HEK293T (cell line): ENCODE results near the gene SNX8.

Experiments used
- BHLHE40 ChIP-seq: fragments of 450-650 bp; IDR thresholded peaks from 2 replicates; pipeline ENCODE4 v1.6.1; 2016; ENCODE audit warnings: mild to moderate bottlenecking, moderate library complexity, borderline replicate concordance
- FOXK2 ChIP-seq: fragments of 450-650 bp; IDR thresholded peaks from 2 replicates; pipeline ENCODE4 v1.6.1; 2016; ENCODE audit warnings: mild to moderate bottlenecking
- FOXM1 ChIP-seq: fragments of 450-650 bp; IDR thresholded peaks from 2 replicates; pipeline ENCODE4 v1.6.1; 2017; ENCODE audit warnings: mild to moderate bottlenecking, borderline replicate concordance
- L3MBTL2 ChIP-seq: fragments of 450-650 bp; conservative IDR thresholded peaks from 2 replicates; pipeline ENCODE4 v1.6.1; 2016; ENCODE audit warnings: mild to moderate bottlenecking
- SP1 ChIP-seq: fragments of 450-650 bp; IDR thresholded peaks from 2 replicates; pipeline ENCODE4 v1.6.1; 2017

GRCh38 chr7:2301511-2301863, 12.8 kb downstream of the SNX8 start:
- TF ChIP-seq L3MBTL2 (no peak), SP1 (no peak), FOXM1 (no peak), FOXK2 (no peak), BHLHE40 (no peak)
